ENCODE data around the gene DDX39A.

DNA sequence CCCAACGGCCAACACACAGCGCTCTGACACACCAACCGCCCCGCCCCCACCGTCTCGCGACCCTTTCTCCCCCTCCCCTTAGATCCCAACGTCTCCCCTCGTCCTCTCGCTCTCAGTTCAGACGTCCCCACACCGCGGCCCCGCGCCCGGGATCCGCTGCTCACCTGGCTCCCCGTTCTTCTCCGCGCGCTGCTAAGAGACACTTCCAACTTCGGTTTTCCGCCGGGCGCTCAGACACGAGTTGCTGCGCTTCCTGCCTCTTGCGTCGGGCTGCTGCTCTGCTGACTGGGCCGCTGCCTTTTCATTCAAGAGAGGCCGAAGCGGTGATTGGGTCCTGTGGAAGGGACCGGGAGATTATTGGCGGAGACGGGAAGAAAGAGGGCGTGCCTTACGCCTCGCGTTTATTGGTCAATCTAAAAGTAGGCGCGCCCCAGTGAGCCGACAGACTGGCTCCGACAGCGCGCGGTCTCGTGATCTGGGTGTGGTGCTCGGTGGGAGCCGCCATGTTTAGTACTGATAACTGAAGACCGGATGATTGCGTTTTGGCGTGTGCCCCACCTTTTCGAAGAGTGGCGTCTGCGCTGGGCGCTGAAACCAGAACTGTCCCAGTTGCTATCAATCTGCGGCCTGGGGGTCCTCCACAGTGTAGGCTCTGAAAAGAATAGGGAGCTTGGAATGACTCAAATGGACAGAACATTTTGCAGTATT, at the start of gene DDX39A:
- no peak for TF ChIP-seq EZH2 (IDR thresholded peaks at IDR 0.05; ENCODE audit: insufficient read depth, poor library complexity, severe bottlenecking)
- TF ChIP-seq EZH2phosphoT487 (IDR thresholded peaks at IDR 0.05; ENCODE audit: insufficient read depth, low read depth), result no peak

All from GM23248 (cell line).